Stimulated activated CD4-positive, alpha-beta T cell treated with anti-CD3 and anti-CD28 coated beads, Interleukin-12 subunit alpha, Interleukin-12 subunit beta, amount 100 ng/mL, for 48 hours (primary cell): ENCODE results near the gene RAB7B.

Source experiments
- DNase-seq, 3 donors: peaks; one replicate each; pipeline ENCODE4 v3.0.0-alpha.2; 2020; ENCODE audit warnings: low read depth in 2 of 3, low spot score in 1 of 3

Gene RAB7B

GRCh38 chr1:205975387-205975998 lies 27.7 kb downstream of the RAB7B start:
- no peak for DNase-seq

- DNase-seq, result no peak
Observed at GRCh38 chr1:205974712-205975111, 28.5 kb downstream of the RAB7B start.

DNA sequence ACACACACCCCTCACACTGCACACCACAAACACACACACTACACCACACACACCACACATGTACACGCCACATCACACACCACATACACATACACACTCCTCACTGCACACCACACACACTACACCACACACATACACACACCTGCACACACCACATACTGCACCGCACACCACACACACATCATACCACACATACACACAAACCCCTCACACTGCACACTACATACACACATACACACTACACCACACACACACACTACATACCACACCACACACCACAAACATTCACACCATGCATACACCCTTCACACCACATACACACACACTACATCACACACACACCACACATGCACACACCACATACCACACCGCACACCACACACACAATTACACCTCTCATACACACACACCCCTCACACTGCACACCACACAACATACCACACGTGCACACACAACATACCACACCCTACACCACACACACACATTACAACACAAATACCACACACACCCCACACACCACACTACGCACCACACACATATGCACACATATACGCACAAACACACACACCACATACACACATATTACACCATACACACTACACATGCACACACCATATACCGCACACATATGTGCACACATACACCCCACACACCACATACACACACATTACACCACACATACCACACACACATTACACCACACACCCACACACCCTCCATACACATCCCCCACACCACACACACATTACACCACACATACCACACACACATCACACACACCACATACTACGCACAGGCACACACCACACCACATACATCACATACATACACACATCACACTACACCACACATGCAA lies 29.6 kb downstream of the RAB7B start:
- no peak for DNase-seq

- no peak for DNase-seq
Observed at GRCh38 chr1:205972491-205973168, 30.6 kb downstream of the RAB7B start.

DNA sequence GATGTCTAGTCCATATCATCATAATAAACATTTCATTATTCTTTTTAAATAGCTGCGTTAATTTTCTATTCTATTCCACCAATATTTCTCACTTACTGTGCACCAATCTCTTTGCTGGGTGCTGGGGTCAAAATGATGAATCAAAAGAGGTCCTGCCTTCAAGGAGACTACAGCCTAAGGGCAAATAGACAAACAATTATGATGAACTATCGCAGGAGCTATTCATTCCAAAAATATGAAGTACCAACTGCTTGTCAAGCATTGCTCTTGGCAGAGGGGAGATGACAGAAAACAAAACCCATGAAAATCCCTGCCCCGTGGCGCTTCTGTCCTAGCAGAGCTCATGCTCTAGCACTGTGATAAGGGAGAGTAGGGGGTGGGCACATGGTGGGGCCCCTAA lies 31.1 kb downstream of the RAB7B start:
- DNase-seq, result no peak

DNA sequence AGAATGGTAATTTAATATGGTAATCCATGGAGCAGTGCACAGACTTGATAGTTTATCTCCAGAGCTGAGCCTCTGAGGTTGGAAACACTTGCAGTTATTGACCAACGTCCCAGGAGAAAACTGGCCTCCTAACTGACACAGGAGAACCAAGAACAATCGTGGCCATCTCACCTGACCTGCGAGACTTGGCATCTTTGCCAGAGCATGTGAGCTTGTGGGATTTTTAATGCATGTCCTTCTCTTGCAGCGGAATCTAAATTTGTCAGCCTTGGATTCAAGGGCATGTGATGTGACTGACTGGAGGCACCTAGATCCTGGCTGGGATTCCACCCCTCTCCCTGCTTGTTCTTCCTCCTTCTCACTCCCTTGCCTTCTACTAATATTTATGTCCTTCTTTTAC lies 32.1 kb downstream of the RAB7B start:
- no peak for DNase-seq

DNA sequence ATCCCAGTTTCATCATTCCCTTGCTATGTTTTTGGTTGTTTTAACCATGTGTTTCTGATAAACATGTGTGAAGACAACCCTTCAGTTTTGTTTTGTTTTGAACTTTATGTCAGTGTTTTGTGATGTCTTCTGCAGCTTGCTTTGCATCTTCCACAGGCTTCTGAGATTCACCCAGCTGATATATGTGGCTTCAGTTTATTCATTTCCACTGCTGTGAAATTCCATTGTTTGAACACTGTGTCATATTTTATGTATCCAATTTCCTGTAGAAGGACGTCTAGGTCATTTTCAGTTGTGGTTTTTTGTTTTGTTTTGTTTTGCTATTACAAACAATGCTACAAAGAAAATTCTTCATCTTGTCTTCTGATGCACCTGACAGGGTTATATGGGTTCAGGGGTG lies 32.7 kb downstream of the RAB7B start:
- DNase-seq, result no peak

GRCh38 chr1:205969229-205969628 lies 34.0 kb downstream of the RAB7B start:
- DNase-seq, result no peak

- no peak for DNase-seq
Observed at GRCh38 chr1:205967554-205968335, 35.5 kb downstream of the RAB7B start.

- DNase-seq, result no peak
Observed at GRCh38 chr1:205965036-205965884, 37.9 kb downstream of the RAB7B start.

DNA sequence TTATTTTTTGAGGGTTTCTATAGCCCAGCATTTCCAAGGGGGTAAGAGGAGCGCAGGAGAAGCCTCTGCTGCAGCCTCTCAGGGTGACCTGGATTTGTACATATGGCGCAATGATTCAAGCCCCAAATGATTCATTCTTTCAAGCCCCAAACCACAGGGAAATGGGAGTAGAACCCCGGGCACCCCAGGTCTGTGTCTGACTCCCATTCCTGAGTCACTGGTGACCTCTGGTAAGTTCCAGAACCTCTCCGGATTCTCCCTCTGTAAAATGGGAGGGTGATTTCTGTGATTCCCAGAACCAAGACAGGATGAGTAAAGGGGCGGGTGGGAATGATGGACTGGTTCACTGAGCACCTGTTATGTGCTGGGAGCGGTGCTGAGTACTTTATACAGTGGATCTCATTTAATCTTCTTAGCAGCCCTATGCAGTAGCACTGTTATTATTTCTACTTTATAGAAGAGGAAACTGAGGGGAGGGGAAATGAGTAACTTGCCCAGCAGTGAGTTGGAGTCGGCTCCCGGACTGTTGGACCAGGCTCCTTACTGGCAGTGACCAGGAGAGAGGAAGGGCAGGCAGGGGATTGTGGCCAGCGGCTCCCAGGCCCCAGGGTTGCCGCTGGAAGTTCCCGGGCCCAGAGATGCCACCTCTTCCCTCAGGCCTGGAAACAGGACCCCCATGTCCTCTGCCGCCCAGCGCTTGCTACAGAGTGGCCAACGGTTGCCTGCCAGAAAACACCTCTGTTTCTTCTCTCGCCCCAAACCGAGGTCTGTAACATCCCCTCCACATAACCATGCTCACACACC lies 39.6 kb downstream of the RAB7B start:
- no peak for DNase-seq

DNA sequence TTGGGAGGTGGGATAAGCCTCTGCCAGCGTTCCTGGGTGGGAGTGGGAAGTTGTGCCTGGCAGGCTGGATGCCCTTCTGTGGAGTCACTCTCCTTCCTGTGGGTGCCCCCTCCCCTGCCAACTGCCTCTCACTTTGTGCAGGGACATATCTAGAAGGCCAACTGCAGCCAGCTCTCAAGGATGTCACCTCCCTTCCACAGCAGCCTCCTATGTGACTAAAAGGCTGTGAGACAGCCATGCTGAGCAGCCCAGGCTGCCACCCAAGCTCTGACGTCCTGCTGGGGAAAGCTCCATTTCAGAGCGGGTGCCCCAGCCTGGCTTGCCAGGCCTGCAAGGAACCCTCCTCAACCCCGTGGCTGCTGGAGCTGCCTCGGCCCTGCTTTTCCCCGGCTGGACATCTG lies 40.4 kb downstream of the RAB7B start:
- no peak for DNase-seq

DNA sequence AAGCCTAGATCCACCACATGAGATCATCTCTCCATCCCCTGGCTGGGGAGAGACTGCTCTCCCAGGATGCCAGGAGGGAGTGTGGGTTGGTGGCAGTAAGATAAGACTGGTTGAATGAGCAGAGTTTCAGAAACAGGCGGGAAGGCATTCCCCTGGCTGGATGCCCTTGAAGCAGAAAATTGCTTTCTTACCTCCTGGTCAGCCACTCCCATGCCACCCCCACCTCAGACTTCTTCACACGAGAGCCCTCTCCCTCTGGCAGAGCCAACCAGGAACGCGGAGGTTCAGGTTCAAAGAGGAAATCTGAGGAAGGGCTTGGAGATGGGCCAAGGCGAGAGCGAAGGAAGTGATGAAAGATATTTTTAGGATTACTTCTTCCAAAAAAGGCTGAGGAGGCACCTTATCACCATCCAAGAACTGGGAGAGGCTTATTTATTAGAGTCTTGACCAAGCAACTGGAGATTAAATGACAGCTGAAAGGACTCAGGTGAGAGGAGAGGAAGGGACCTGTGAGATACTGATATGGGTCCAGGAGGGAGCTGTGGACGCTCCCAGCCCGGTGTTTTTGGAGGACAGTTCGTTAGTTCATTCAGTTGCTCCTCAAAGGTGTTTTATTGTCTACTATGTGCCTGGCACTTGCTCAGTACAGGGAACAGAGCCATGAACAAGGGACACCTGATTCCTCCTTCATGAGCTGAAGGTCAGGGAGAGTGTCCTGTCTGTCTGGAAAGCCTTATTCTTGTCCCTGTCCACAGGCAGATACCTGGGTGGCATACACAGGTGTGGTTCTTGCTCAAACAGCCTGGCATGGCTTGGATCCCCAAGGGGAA lies 41.0 kb downstream of the RAB7B start:
- DNase-seq, result no peak

GRCh38 chr1:205961405-205961804 lies 41.8 kb downstream of the RAB7B start:
- no peak for DNase-seq

- DNase-seq, result no peak
Observed at GRCh38 chr1:205959789-205960188, 43.4 kb downstream of the RAB7B start.

DNA sequence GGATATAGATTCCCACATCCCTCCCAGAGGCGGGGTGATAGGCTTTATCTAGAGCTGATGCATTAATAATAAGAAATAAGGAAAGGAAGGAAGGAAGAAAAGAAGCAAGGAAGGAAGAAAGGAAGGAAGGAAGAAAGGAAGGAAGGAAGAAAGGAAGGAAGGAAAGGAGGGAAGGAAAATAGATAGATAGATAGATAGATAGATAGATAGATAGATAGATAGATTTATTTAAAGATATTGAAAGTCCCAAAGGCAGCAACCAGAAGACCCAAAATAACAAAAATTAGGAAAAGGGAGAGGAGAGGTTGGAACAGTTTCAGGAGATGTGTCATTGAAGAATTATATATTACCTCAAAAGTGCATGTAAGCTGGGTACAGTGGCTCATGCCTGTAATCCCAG lies 47.7 kb downstream of the RAB7B start:
- no peak for DNase-seq

- no peak for DNase-seq
Observed at GRCh38 chr1:205954819-205955404, 48.3 kb downstream of the RAB7B start.

DNA sequence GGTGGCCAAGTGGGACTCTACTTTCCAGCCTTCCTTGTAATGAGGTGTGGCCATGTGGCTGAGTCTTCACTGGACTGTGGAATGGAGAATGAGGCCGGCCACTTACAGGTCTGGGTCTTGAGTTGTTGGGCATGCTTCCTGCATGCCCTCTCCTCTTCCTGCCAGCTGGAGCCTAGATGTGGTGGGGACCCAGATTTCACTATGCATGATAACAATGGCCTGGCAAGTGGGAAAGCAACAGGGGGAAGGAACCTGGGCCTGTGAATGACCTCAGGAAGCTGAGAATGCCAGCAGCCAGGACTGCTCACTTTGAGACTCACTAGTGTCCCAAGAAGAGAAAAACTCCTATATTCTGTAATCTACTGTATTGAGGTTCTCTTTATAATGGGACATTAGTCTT lies 51.4 kb downstream of the RAB7B start:
- DNase-seq, result no peak
